GM12872 (cell line): ENCODE results near the gene NMT2.

Experiments
- TF ChIP-seq, protein P1 (sequence below): IDR thresholded peaks from 3 replicates; pipeline ENCODE4 v1.5.1; 2011; ENCODE audit warnings: low read depth, mild to moderate bottlenecking, low read length, moderate library complexity; ENCODE audit not compliant: insufficient read depth

The NMT2 gene

GRCh38 chr10:15131330-15131729, 37.2 kb downstream of the NMT2 start:
- TF ChIP-seq, protein P1, sequence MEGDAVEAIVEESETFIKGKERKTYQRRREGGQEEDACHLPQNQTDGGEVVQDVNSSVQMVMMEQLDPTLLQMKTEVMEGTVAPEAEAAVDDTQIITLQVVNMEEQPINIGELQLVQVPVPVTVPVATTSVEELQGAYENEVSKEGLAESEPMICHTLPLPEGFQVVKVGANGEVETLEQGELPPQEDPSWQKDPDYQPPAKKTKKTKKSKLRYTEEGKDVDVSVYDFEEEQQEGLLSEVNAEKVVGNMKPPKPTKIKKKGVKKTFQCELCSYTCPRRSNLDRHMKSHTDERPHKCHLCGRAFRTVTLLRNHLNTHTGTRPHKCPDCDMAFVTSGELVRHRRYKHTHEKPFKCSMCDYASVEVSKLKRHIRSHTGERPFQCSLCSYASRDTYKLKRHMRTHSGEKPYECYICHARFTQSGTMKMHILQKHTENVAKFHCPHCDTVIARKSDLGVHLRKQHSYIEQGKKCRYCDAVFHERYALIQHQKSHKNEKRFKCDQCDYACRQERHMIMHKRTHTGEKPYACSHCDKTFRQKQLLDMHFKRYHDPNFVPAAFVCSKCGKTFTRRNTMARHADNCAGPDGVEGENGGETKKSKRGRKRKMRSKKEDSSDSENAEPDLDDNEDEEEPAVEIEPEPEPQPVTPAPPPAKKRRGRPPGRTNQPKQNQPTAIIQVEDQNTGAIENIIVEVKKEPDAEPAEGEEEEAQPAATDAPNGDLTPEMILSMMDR = no peak

- TF ChIP-seq, protein P1 = no peak
These were observed 43.6 kb downstream of the NMT2 start for GRCh38 chr10:15124908-15125307.

GRCh38 chr10:15124190-15124589, 44.3 kb downstream of the NMT2 start:
- TF ChIP-seq, protein P1 = no peak

DNA sequence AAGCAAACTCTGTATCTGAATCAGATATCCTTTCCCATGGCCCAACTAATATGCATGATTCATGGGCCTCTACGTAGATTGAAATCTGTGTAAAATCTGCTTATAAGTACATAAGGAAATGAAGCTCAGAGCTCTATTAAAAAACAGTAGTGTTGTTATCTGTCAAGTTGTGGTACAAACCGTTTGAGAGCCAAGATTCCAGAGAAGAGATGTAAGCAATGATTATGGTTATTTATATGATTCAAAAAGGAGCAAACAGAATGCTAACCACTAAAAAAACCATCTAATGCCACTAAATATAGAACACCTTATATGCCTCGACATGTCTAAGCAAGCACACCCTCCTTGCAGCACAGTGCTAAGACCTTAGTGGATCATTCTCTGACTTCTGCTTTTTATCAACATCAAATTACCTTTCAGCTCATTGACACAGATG, 44.7 kb downstream of the NMT2 start:
- TF ChIP-seq, protein P1 = no peak

DNA sequence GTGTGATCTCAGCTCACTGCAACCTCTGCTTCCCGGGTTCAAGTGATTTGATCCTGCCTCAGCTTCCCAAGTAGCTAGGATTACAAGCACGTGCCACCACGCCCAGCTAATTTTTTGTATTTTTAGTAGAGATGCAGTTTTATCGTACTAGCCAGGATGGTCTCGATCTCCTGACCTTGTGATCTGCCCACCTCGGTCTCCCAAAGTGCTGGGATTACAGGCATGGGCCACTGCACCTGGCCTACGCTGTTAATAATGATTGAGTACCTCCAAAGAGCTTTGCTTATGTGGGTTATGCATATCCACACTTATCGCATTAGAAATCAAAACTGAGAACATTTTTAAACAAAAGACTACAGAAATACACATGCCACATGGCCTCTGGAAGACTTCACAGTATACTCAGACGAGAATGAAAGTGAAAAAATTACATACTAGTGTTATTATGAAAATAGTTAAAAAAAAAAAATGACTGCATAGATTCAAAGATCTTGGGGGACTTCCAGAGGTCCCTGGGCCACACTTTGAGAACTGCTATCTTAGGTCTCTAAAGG, 45.9 kb downstream of the NMT2 start:
- TF ChIP-seq, protein P1 = no peak

GRCh38 chr10:15121707-15122106, 46.8 kb downstream of the NMT2 start:
- TF ChIP-seq, protein P1 = no peak

DNA sequence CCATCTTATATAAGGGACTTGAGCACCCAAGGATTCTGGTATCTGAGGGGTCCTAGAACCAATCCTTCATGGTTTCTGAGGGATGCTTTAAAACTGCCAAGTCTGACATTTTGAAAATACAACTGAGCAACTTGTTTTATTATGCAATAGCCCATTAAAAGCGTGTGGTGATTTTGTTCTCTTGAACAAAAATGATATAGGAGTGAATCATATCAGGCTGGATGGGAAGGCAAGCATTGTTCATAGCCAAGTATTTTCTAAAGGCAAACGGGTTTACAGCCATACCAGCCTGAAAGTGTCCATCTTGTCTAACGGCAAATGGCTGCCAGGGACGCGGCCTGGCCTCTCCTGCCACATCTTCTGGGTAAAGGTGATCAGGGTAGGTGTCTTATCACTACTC, 48.0 kb downstream of the NMT2 start:
- TF ChIP-seq, protein P1 = no peak
